ENCODE data around the gene ZNF474. TPM values are rescaled to one million over a fixed set of nuclear protein-coding genes. Genes with fewer than 3 reads are reported as not detected.
"Not testable (repeated sequence)": the region's sequence is repeated elsewhere in the genome, so short reads cannot be mapped to it uniquely, and the experiment has no call there.

ZNF474 gene
- total RNA-seq (2014; rRNA removed; shearing (Covaris generic); ENCODE audit: low replicate concordance) = not detected in 2 replicates

DNA sequence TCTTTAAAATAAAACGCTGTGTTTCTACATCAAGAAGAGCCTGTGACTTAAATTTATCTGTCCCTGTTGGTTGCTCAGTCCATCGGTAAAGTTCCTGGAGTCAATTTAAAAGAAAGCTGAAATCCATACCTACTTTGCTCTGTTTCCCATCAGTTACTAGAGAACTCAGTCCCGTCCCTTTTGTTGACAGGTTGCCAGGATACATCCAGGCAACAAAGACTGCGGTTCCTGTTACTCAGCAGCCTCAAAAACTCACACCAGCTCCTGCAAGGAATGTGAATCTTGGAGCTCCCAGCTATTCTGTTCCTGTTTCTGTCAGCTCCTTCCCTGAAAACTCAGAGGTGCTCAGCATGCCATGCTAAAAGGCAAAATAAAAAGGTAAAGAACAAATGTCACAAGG, at the start of gene ZNF474:
ZNF474 (plus strand) TSS at position 241 of the 400 bp plus-strand sequence. CDS start 22,445 bp downstream, outside the sequence.
- H3K4me3 ChIP-seq (ENCODE audit: low read length) = no peak within 1 kb of the TSS
- H4K20me1 ChIP-seq (ENCODE audit: insufficient read depth, low read depth, low read length) = no peaks in the 10 kb centered on the region
- H3K36me3 ChIP-seq (ENCODE audit: insufficient read depth, low read length) = no peaks in the 10 kb centered on the region
- H3K27ac ChIP-seq (ENCODE audit: low read length) = no peak within 1 kb of the TSS
- H3K4me2 ChIP-seq (ENCODE audit: low read depth, low read length, poor library complexity, severe bottlenecking) = no peak within 1 kb of the TSS
- H3K4me1 ChIP-seq (ENCODE audit: low read length) = no peaks in the 10 kb centered on the region
- no peak for DNase-seq
- H3K9me2 ChIP-seq (replicated peaks; ENCODE audit: insufficient read depth, low read length) = no peaks in the 10 kb centered on the region
- H3K79me2 ChIP-seq (ENCODE audit: low read length) = no peaks in the 10 kb centered on the region
- H3K27me3 ChIP-seq (ENCODE audit: low read length) = no peaks in the 10 kb centered on the region
- no peaks in the 10 kb centered on the region for H3K9me3 ChIP-seq (ENCODE audit: low read length)
- H2AFZ ChIP-seq (ENCODE audit: low read length) = no peak within 1 kb of the TSS
- H3K9ac ChIP-seq (ENCODE audit: low read length) = no peak within 1 kb of the TSS

DNA sequence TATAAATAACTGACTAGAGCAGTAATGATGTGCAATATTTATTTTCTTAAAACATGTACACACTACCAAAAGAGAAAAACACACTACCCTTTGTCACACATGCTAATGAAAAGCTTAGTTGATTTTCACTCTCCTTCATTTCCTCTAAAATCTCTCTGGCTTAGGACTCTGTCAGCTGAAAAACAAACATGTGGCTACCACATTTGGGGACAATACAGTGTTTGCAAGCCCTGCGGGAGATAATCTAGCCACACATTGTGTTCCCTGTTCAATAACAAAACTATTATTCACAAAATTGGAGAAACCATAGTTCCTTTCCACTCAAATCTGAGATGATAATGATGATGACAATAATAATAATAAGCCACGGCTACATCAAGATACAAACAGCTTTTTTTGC, 47.8 kb upstream of the ZNF474 start:
- Histone ChIP-seq H3K9me3 (ENCODE audit: low read length) (no peaks in the 10 kb centered on the region), H2AFZ (ENCODE audit: low read length) (no peak overlapping the region)

DNA sequence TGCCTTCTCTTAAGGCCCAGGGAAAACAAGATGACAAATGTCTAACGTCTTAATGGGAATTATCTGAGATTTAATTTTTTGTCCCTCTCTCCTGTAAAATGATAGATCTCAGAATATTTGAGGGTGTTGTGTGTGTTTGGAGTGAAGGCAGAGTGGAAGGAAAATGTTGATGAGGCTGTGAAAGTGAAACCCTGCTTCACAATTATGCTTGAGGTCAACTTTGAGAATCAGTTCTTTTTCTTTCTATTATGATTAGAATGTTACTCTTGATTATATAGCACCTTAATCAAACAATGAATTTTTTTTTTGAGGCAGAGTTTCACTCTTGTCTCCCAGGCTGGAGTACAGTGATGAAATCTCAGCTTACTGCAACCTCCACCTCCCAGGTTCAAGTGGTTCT, 45.8 kb upstream of the ZNF474 start:
- Histone ChIP-seq H3K9me3 (ENCODE audit: low read length) (no peaks in the 10 kb centered on the region), H3K4me2 (ENCODE audit: low read depth, low read length, poor library complexity, severe bottlenecking) (no peak overlapping the region), H3K4me1 (ENCODE audit: low read length) (no peaks in the 10 kb centered on the region), H3K9me2 (replicated peaks; ENCODE audit: insufficient read depth, low read length) (no peaks in the 10 kb centered on the region), H3K27ac (ENCODE audit: low read length) (no peak overlapping the region), H3K4me3 (ENCODE audit: low read length) (no peak overlapping the region), H4K20me1 (ENCODE audit: insufficient read depth, low read depth, low read length) (no peaks in the 10 kb centered on the region), H3K9ac (ENCODE audit: low read length) (no peak overlapping the region), H2AFZ (ENCODE audit: low read length) (no peak overlapping the region), H3K36me3 (ENCODE audit: insufficient read depth, low read length) (no peaks in the 10 kb centered on the region), H3K79me2 (ENCODE audit: low read length) (no peaks in the 10 kb centered on the region), H3K27me3 (ENCODE audit: low read length) (no peaks in the 10 kb centered on the region)
- DNase-seq = no peak

More for the DNA sequence above, 47.8 kb upstream of the ZNF474 start:
- Histone ChIP-seq H3K4me3 (ENCODE audit: low read length) (no peak overlapping the region), H3K27ac (ENCODE audit: low read length) (no peak overlapping the region), H3K79me2 (ENCODE audit: low read length) (no peaks in the 10 kb centered on the region), H3K4me2 (ENCODE audit: low read depth, low read length, poor library complexity, severe bottlenecking) (no peak overlapping the region), H3K9me2 (replicated peaks; ENCODE audit: insufficient read depth, low read length) (no peaks in the 10 kb centered on the region), H3K27me3 (ENCODE audit: low read length) (no peaks in the 10 kb centered on the region), H4K20me1 (ENCODE audit: insufficient read depth, low read depth, low read length) (no peaks in the 10 kb centered on the region), H3K36me3 (ENCODE audit: insufficient read depth, low read length) (no peaks in the 10 kb centered on the region), H3K4me1 (ENCODE audit: low read length) (no peaks in the 10 kb centered on the region), H3K9ac (ENCODE audit: low read length) (no peak overlapping the region)
- DNase-seq = no peak

DNA sequence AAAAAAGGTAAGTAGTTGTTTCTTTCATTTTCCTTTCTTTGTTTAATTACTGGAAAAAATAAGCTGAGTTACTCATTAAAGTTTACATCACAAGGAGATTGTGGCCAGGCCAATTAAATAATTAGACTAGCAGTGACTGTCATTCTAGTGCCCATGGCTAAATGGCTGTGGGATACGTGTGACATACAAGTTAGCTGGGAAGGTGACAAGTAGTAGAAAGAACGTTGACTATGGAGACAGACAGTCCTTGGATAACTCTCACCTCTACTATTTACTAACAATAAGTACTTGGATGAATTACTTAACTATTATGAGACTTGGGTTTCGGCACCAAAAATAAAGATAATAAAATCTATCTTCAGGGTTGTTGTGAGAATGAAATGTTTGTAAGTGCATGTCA, 44.3 kb upstream of the ZNF474 start:
- no peaks in the 10 kb centered on the region for H4K20me1 ChIP-seq (ENCODE audit: insufficient read depth, low read depth, low read length)
- H3K4me2 ChIP-seq (ENCODE audit: low read depth, low read length, poor library complexity, severe bottlenecking) = no peak overlapping the region

DNA sequence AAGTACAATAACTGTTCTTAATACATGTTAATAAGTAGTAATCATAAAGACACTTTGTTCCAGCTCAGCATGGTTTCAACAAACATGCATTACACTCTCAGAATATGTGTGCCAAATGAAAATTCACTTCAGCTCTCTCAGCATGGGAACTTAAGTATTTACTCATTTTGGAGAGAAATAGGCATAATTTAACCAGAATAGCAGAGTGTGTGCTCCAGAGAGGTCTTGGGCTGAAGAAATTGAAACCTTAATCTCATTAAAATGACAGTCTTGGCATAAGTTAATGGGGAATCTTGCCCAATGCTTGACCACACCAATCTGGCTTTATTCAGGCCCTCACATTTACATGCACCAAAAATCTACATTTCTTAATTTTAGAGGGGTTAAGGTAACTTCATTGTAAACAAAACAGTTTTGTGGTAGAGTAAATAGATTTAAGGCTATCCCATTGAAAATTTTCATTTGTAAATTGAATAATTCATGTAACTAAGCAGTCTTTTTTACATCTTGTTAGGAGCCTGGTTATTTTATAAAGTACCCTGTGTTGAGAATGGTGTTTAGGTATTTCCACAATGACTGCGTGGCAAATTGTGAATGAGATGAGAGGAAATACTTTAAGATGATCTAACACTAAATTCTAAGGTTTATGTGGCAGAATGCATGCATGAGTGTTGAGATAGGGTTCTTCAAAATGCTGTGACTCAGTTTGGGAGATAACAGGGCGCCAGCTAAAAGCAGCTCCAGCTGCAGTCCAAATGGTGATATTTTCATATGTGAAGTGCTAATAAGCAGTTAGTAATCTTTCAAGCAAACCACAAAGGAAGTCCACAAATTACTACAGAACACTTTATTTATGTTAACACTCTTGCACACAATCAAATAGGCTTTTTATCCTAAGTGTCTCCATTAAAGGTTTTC, 40.0 kb upstream of the ZNF474 start:
- DNase-seq = no peak
- H3K9ac ChIP-seq (ENCODE audit: low read length) = no peak overlapping the region
- no peaks in the 10 kb centered on the region for H3K79me2 ChIP-seq (ENCODE audit: low read length)
- H2AFZ ChIP-seq (ENCODE audit: low read length) = no peak overlapping the region
- no peaks in the 10 kb centered on the region for H3K36me3 ChIP-seq (ENCODE audit: insufficient read depth, low read length)
- H3K4me3 ChIP-seq (ENCODE audit: low read length) = no peak overlapping the region
- no peaks in the 10 kb centered on the region for H3K27me3 ChIP-seq (ENCODE audit: low read length)
- no peaks in the 10 kb centered on the region for H3K4me1 ChIP-seq (ENCODE audit: low read length)
- H3K4me2 ChIP-seq (ENCODE audit: low read depth, low read length, poor library complexity, severe bottlenecking) = no peak overlapping the region
- H3K27ac ChIP-seq (ENCODE audit: low read length) = no peak overlapping the region
- no peaks in the 10 kb centered on the region for H3K9me2 ChIP-seq (replicated peaks; ENCODE audit: insufficient read depth, low read length)
- H4K20me1 ChIP-seq (ENCODE audit: insufficient read depth, low read depth, low read length) = no peaks in the 10 kb centered on the region
- no peaks in the 10 kb centered on the region for H3K9me3 ChIP-seq (ENCODE audit: low read length)

More for the DNA sequence above, 44.3 kb upstream of the ZNF474 start:
- Histone ChIP-seq H3K27me3 (ENCODE audit: low read length) (no peaks in the 10 kb centered on the region), H3K79me2 (ENCODE audit: low read length) (no peaks in the 10 kb centered on the region), H3K9me2 (replicated peaks; ENCODE audit: insufficient read depth, low read length) (no peaks in the 10 kb centered on the region), H3K9me3 (ENCODE audit: low read length) (no peaks in the 10 kb centered on the region), H3K4me3 (ENCODE audit: low read length) (no peak overlapping the region), H2AFZ (ENCODE audit: low read length) (no peak overlapping the region), H3K36me3 (ENCODE audit: insufficient read depth, low read length) (no peaks in the 10 kb centered on the region), H3K27ac (ENCODE audit: low read length) (no peak overlapping the region), H3K4me1 (ENCODE audit: low read length) (no peaks in the 10 kb centered on the region), H3K9ac (ENCODE audit: low read length) (no peak overlapping the region)
- DNase-seq = no peak

DNA sequence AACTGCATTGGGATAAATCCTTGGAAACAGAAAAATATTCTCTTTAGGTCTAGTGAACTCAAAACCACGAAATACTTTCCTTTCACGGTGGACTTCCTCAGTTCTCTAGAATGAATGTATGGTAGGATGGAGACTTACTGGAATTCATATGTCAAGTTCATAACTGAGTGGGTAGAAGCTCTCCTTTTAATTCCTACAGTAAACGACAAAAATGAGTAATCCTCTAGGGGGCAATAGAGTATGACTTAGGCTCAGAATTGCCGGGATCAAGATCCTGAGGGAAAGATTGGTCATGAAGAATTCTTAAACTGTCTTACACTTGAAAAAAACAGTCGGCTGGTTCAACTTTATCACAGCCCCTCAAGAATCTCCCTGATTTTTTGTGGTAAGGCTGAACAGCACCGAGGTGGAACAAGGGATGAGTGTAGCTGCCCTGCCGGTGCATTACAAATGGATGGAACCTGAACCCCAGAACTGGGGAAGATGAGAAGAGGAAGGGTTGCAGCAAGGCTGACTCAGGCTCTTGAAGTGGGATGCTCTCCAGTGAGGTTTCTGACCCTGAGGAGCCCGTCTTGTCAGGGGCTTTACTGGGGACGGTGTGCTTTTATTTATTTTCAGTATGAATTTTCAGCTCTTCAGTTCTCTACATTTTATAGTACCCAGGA, 37.3 kb upstream of the ZNF474 start:
- no peak for DNase-seq
- Histone ChIP-seq H3K9ac (ENCODE audit: low read length) (no peak overlapping the region), H3K27ac (ENCODE audit: low read length) (no peak overlapping the region), H2AFZ (ENCODE audit: low read length) (no peak overlapping the region), H3K79me2 (ENCODE audit: low read length) (no peaks in the 10 kb centered on the region), H3K4me1 (ENCODE audit: low read length) (no peaks in the 10 kb centered on the region), H3K27me3 (ENCODE audit: low read length) (no peaks in the 10 kb centered on the region), H3K4me2 (ENCODE audit: low read depth, low read length, poor library complexity, severe bottlenecking) (no peak overlapping the region), H3K36me3 (ENCODE audit: insufficient read depth, low read length) (no peaks in the 10 kb centered on the region), H3K9me2 (replicated peaks; ENCODE audit: insufficient read depth, low read length) (no peaks in the 10 kb centered on the region), H4K20me1 (ENCODE audit: insufficient read depth, low read depth, low read length) (no peaks in the 10 kb centered on the region), H3K4me3 (ENCODE audit: low read length) (no peak overlapping the region), H3K9me3 (ENCODE audit: low read length) (no peaks in the 10 kb centered on the region)

DNA sequence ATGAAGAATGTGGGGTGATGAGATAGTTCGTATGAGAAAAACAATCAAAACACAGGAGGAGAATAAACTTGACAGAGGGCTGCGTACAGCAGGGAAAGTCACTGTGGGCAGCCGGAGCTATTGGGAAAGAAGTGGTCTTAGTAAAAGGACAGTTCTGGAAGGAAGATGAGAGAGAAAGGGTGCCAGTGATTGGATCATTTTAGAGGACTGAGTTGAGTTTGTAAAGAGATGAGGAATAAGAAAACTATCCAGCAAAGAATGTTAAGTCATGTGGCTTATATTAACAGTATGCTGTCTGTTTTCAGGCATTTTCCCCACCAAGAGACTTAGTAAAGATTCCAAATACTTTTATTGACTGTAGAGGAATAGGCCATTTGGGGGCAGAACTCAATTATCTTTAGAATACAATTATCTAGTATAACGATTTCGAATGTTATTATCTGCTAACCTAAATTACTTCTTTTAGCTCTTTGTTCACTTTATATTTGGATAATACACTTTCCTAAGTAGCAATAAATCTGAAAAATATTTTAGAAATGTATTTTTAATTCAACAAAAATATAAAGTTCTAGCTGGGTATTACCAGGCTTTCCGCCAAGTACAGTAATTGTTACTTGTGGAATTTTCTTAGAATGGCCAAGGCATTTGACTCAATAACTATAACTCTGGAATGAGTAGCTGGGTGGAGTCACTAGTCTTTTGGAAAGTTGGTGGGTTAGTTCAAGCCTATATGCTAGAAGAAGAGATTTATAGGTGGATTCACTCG, 35.7 kb upstream of the ZNF474 start:
- H3K27ac ChIP-seq (ENCODE audit: low read length) = no peak overlapping the region
- no peaks in the 10 kb centered on the region for H3K9me2 ChIP-seq (replicated peaks; ENCODE audit: insufficient read depth, low read length)
- H4K20me1 ChIP-seq (ENCODE audit: insufficient read depth, low read depth, low read length) = no peaks in the 10 kb centered on the region
- H3K4me1 ChIP-seq (ENCODE audit: low read length) = no peaks in the 10 kb centered on the region
- no peak for DNase-seq
- H3K79me2 ChIP-seq (ENCODE audit: low read length) = no peaks in the 10 kb centered on the region
- no peak overlapping the region for H2AFZ ChIP-seq (ENCODE audit: low read length)
- H3K4me2 ChIP-seq (ENCODE audit: low read depth, low read length, poor library complexity, severe bottlenecking) = no peak overlapping the region
- H3K4me3 ChIP-seq (ENCODE audit: low read length) = no peak overlapping the region
- no peaks in the 10 kb centered on the region for H3K36me3 ChIP-seq (ENCODE audit: insufficient read depth, low read length)
- no peaks in the 10 kb centered on the region for H3K27me3 ChIP-seq (ENCODE audit: low read length)
- H3K9ac ChIP-seq (ENCODE audit: low read length) = no peak overlapping the region
- no peaks in the 10 kb centered on the region for H3K9me3 ChIP-seq (ENCODE audit: low read length)

DNA sequence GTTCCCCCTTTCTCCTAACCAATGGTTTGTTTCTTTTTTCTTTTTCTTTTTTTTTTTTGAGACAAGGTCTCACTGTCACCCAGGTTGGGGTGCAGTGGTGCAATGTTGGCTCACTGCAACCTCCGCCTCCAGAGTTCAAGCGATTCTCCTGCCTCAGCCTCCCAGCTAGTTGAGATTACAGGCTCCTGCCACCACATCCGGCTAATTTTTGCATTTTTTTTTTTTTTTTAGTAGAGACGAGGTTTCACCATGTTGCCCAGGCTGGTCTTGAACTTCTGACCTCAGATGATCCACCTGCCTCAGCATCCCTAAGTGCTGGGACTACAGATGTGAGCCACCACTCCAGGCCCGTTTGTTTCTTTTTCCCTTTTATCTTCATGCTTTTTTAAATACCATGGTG, 35.1 kb upstream of the ZNF474 start:
- not testable (repeated sequence) for H3K79me2 ChIP-seq (ENCODE audit: low read length); H3K27me3 ChIP-seq (ENCODE audit: low read length); H4K20me1 ChIP-seq (ENCODE audit: insufficient read depth, low read depth, low read length); H3K9ac ChIP-seq (ENCODE audit: low read length); H3K9me3 ChIP-seq (ENCODE audit: low read length); H2AFZ ChIP-seq (ENCODE audit: low read length); H3K4me2 ChIP-seq (ENCODE audit: low read depth, low read length, poor library complexity, severe bottlenecking); H3K36me3 ChIP-seq (ENCODE audit: insufficient read depth, low read length); H3K4me3 ChIP-seq (ENCODE audit: low read length); H3K9me2 ChIP-seq (replicated peaks; ENCODE audit: insufficient read depth, low read length); DNase-seq; H3K4me1 ChIP-seq (ENCODE audit: low read length); H3K27ac ChIP-seq (ENCODE audit: low read length)

Measured in Karpas-422 (cell line).